Sigmoid colon (tissue), 7 donors: ENCODE measurements around the gene WDR1. TPM values are rescaled to one million over a fixed set of nuclear protein-coding genes. Genes with fewer than 3 reads are reported as not detected.

Experiments
- DNase-seq: peaks from one replicate; pipeline ENCODE4 v3.0.0-alpha.2; 2019
- H3K27ac ChIP-seq, 4 donors: fragments of 200-600 bp; sonication (generic); one replicate each; pipeline ENCODE4 v1.5.1; 2016 to 2019; ENCODE audit warnings: mild to moderate bottlenecking in 1 of 4
- H3K27me3 ChIP-seq, 3 donors: fragments of 200-600 bp; sonication (generic); one replicate each; pipeline ENCODE4 v1.5.1; 2019; ENCODE audit warnings: mild to moderate bottlenecking in 1 of 3
- H3K36me3 ChIP-seq, 4 donors: fragments of 200-600 bp; sonication (generic); one replicate each; pipeline ENCODE4 v1.5.1; 2016 to 2019
- H3K4me1 ChIP-seq, 4 donors: fragments of 200-600 bp; sonication (generic); one replicate each; pipeline ENCODE4 v1.5.1; 2017 to 2019
- H3K4me3 ChIP-seq, 4 donors: fragments of 200-600 bp; sonication (generic); one replicate each; pipeline ENCODE4 v1.5.1; 2017 to 2019; ENCODE audit warnings: mild to moderate bottlenecking in 2 of 4, moderate library complexity in 1 of 4
- H3K9me3 ChIP-seq, 4 donors: fragments of 200-600 bp in 3 of 4; sonication (generic) in 3 of 4; one replicate each; pipeline versions ENCODE4 v1.5.1 to v1.6.1; 2013 to 2019
- CTCF ChIP-seq, 4 experiments: fragments of 450-650 bp in 3 of 4; fragments of 200-600 bp in 1 of 4; IDR thresholded peaks; one replicate each; pipeline ENCODE4 v1.5.1; 2016 to 2019; ENCODE audit warnings: antibody characterized with exemption in 4 of 4, mild to moderate bottlenecking in 3 of 4, moderate library complexity in 2 of 4
- EP300 ChIP-seq, 4 donors: sonication (generic); formaldehyde crosslinking; IDR thresholded peaks; one replicate each; pipeline ENCODE4 v1.6.1; 2017; ENCODE audit warnings: antibody characterized with exemption in 4 of 4
- POLR2A ChIP-seq, 2 donors: fragments of 450-650 bp; IDR thresholded peaks; one replicate each; pipeline ENCODE4 v1.6.1; 2016; ENCODE audit warnings: antibody characterized with exemption in 2 of 2, mild to moderate bottlenecking in 2 of 2, moderate library complexity in 2 of 2
- POLR2AphosphoS5 ChIP-seq, 4 donors: sonication (generic); formaldehyde crosslinking; IDR thresholded peaks; one replicate each; pipeline ENCODE4 v1.6.1; 2017; ENCODE audit warnings: antibody characterized with exemption in 4 of 4
- WGBS, 2 donors: extraction: QIAGEN DNeasy Blood & Tissue Kit; methylation state at CpG; one replicate each; pipeline ENCODE4 v1.1.7; 2013; 5-methylcytosine and 5-hydroxymethylcytosine counted together
- intact Hi-C: fragments of 100-400 bp; cut with DNase I; formaldehyde crosslinking; loops from one replicate; pipeline ENCODE4 v1.15.1; 2023
- polyA plus RNA-seq, 3 donors: library from polyadenylated mRNA; stranded (reverse); fragments of 200-250 nt; gene quantifications; one replicate each; pipeline ENCODE4 v1.2.3, GENCODE V29; 2013
- total RNA-seq, 4 donors: library from RNA; depleted of rRNA; stranded (reverse); fragments of >200 nt; gene quantifications; one replicate each; pipeline ENCODE4 v1.1.0, GENCODE V29; 2016
- donor health status: healthy with polysubstance abuse.
- donor health status: Bipolar disorder and iron deficiency.
- donor health status: healthy.

The WDR1 gene
- total and polyA plus RNA-seq, 7 donors: 171 to 267 (median 240) TPM

DNA sequence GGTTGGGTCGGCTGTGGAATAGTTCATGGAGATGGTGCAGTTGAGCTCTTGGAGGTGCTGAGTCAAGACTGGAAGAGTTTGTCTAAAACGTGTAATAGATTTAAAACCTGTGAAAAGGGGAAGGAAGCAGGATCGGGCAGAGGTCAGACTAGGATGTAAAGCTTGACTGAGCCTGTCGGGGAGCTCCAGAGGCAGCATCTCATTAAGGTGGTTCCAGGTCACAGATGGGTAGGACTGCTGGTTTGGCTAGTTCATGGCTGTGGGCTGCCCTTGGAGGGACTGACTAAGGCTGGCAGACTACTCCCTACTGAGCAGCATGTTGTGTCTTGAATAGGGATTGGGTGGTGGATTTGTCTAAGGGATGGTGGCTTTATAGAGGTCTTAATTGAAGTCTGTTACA lies 28.4 kb upstream of the WDR1 start:
- TF ChIP-seq CTCF (IDR thresholded peaks at IDR 0.05): no peak
- TF ChIP-seq POLR2A (IDR thresholded peaks at IDR 0.05): no peak
- no peak for TF ChIP-seq POLR2AphosphoS5 (IDR thresholded peaks at IDR 0.05)
- TF ChIP-seq EP300 (IDR thresholded peaks at IDR 0.05): no peak
- no peak for DNase-seq
- WGBS, 2 donors: 54 to 86% methylated on average over 4 of the region's 4 CpGs
- intact Hi-C loops: no loop called here
- no peaks in the 10 kb centered on the region for H3K4me1 ChIP-seq
- no peaks in the 10 kb centered on the region for H3K27me3 ChIP-seq
- H3K9me3 ChIP-seq: no peaks in the 10 kb centered on the region
- no peaks in the 10 kb centered on the region for H3K36me3 ChIP-seq
- H3K4me3 ChIP-seq: no peak overlapping the region
- no peak overlapping the region for H3K27ac ChIP-seq

DNA sequence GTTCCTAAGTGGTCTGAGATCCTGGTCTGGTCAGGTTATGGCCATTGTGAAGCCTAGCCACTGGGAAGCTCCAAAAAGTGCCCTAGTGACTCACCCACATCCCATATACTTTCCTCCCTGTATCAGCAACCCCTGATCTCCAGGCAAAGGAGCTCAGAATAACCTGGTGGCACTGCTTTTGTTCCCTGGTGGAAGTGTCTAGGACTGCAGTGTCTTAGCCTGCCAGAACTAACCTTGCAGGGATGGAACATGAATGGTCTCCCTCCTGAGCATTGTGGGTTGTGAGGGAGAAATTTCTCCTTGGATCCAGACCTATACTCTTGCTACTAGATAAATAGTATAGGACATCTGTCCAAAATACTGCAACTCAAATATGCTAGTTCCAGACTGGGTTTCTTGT lies 27.9 kb upstream of the WDR1 start:
- no peaks in the 10 kb centered on the region for H3K9me3 ChIP-seq
- DNase-seq: no peak
- no peak overlapping the region for H3K27ac ChIP-seq
- no peaks in the 10 kb centered on the region for H3K36me3 ChIP-seq
- H3K4me1 ChIP-seq: no peaks in the 10 kb centered on the region
- no peak overlapping the region for H3K4me3 ChIP-seq
- intact Hi-C loops: no loop called here
- H3K27me3 ChIP-seq: no peaks in the 10 kb centered on the region
- TF ChIP-seq POLR2AphosphoS5 (IDR thresholded peaks at IDR 0.05) (no peak), EP300 (IDR thresholded peaks at IDR 0.05) (no peak), POLR2A (IDR thresholded peaks at IDR 0.05) (no peak), CTCF (IDR thresholded peaks at IDR 0.05) (no peak)

GRCh38 chr4:10143171-10143570 lies 26.6 kb upstream of the WDR1 start:
- H3K4me3 ChIP-seq: no peak overlapping the region
- H3K4me1 ChIP-seq: no peaks in the 10 kb centered on the region
- TF ChIP-seq CTCF (IDR thresholded peaks at IDR 0.05) (no peak), EP300 (IDR thresholded peaks at IDR 0.05) (no peak), POLR2A (IDR thresholded peaks at IDR 0.05) (no peak), POLR2AphosphoS5 (IDR thresholded peaks at IDR 0.05) (no peak)
- DNase-seq: no peak
- intact Hi-C loops: no loop called here
- H3K27ac ChIP-seq: no peak overlapping the region
- H3K9me3 ChIP-seq: no peaks in the 10 kb centered on the region
- no peaks in the 10 kb centered on the region for H3K36me3 ChIP-seq
- 93 to 94% methylated on average over 6 of the region's 6 CpGs for WGBS, 2 donors
- H3K27me3 ChIP-seq: no peaks in the 10 kb centered on the region

DNA sequence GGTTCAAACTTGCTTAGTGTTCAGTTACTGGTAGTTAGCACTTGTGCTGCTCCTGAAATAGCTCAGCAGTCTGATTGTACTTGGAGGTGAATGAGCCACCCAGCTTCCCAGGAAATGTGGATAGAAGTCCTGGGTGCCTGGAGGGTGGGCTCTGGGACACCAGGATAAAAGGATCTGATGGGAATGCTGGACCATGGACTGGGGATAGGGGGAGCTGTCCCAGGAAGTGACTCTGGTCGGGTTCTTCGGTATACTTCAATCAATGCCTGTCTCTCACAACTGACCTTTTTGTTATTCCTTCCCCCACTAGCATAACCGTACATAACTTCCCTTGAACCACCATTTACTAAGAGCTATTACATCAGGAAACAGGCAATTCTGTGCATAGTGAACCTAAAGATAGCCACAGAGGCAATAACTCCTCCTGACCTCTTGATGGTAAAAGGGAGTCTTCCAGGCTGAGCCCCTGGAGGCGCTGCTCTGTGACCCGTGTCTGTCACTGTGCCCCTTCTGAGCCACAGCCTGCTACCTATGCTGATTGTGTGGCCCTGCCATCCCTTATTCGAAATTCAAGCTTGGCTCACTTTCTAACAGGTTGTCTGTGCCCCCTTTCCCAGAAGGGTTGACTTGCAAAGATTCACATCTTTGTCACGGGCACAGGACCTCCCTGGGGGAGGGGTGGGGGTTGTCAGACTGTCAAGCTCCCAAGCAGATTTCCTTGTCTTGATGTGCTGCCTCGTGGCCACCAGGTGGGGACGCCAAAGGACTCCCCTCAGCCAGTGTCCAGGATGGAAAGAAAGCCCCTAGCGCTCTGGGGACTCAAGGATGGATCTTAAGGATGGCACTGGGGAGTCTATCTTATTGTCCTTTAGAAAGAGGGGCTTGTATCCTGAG lies 24.5 kb upstream of the WDR1 start:
- H3K4me3 ChIP-seq: no peak overlapping the region
- TF ChIP-seq EP300 (IDR thresholded peaks at IDR 0.05) (no peak), POLR2A (IDR thresholded peaks at IDR 0.05) (no peak), POLR2AphosphoS5 (IDR thresholded peaks at IDR 0.05) (no peak), CTCF (IDR thresholded peaks at IDR 0.05) (no peak)
- no peak for DNase-seq
- no peak overlapping the region for H3K27ac ChIP-seq
- intact Hi-C loops: no loop called here
- no peaks in the 10 kb centered on the region for H3K36me3 ChIP-seq
- no peaks in the 10 kb centered on the region for H3K4me1 ChIP-seq
- no peaks in the 10 kb centered on the region for H3K27me3 ChIP-seq
- 73 to 82% methylated on average over 10 of the region's 10 CpGs for WGBS, 2 donors
- no peaks in the 10 kb centered on the region for H3K9me3 ChIP-seq
